Neutrophil (primary cell): ENCODE measurements around the gene HGD.
A peak's percentile ranks its signal among the peaks of the same experiment; 100 is the strongest.
"Not testable (repeated sequence)": the region's sequence is repeated elsewhere in the genome, so short reads cannot be mapped to it uniquely, and the experiment has no call there.

Source experiments
- H3K27ac ChIP-seq: fragments of 200-600 bp; sonication (generic); 2 replicates; pipeline ENCODE4 v1.5.1; 2016; ENCODE audit warnings: mild to moderate bottlenecking, moderate library complexity
- H3K27me3 ChIP-seq: fragments of 200-600 bp; sonication (generic); 2 replicates; pipeline ENCODE4 v1.6.0; 2016; ENCODE audit warnings: mild to moderate bottlenecking
- H3K36me3 ChIP-seq: fragments of 200-600 bp; sonication (generic); 2 replicates; pipeline ENCODE4 v1.5.1; 2017
- H3K4me1 ChIP-seq, 2 experiments: fragments of 200-600 bp in 1 of 2; sonication (generic) in 1 of 2; 1 replicate in 1 of 2; 2 replicates in 1 of 2; pipeline versions ENCODE4 v1.5.1 to v1.6.1; 2013 to 2016; ENCODE audit warnings: low read depth in 1 of 2, low read length in 1 of 2, mild to moderate bottlenecking in 1 of 2, moderate library complexity in 1 of 2; ENCODE audit not compliant: control insufficient read depth in 1 of 2, insufficient read depth in 1 of 2
- H3K4me3 ChIP-seq, 2 experiments: fragments of 200-600 bp in 1 of 2; sonication (generic) in 1 of 2; 1 replicate in 1 of 2; 2 replicates in 1 of 2; pipeline ENCODE4 v1.5.1; 2013 to 2016; ENCODE audit warnings: low read depth in 1 of 2, low read length in 1 of 2, mild to moderate bottlenecking in 1 of 2, moderate library complexity in 1 of 2
- H3K9me3 ChIP-seq: fragments of 200-600 bp; sonication (generic); 2 replicates; pipeline ENCODE4 v1.5.1; 2016
- CTCF ChIP-seq: fragments of 200-600 bp; sonication (generic); IDR thresholded peaks from 2 replicates; pipeline ENCODE4 v1.5.1; 2016; ENCODE audit warnings: antibody characterized with exemption

Gene HGD

GRCh38 chr3:120678984-120679383, 3.1 kb downstream of the HGD start:
- Histone ChIP-seq H3K4me1 (peaks cover 3 to 9% of the 10 kb centered on the region in 2 experiments), H3K4me3 (no peak overlapping the region), H3K27ac (no peak overlapping the region), H3K36me3 (no peaks in the 10 kb centered on the region), H3K27me3 (no peaks in the 10 kb centered on the region), H3K9me3 (no peaks in the 10 kb centered on the region)
- TF ChIP-seq CTCF, result no peak

GRCh38 chr3:120678331-120678947, 3.6 kb downstream of the HGD start:
- H3K36me3 ChIP-seq, result no peaks in the 10 kb centered on the region
- peak overlapping the region; percentile 56 for H3K27ac ChIP-seq
- no peak overlapping the region for H3K4me3 ChIP-seq
- H3K27me3 ChIP-seq, result no peaks in the 10 kb centered on the region
- no peak for TF ChIP-seq CTCF
- no peaks in the 10 kb centered on the region for H3K9me3 ChIP-seq
- H3K4me1 ChIP-seq, result peaks cover 3 to 9% of the 10 kb centered on the region in 2 experiments

GRCh38 chr3:120677193-120677592, 4.8 kb downstream of the HGD start:
- H3K27ac ChIP-seq, H3K27me3 ChIP-seq, H3K4me3 ChIP-seq, H3K9me3 ChIP-seq, H3K36me3 ChIP-seq, H3K4me1 ChIP-seq: not testable (repeated sequence)

- peaks cover under 1 to 1% of the 10 kb centered on the region in 2 experiments for H3K4me1 ChIP-seq
- no peaks in the 10 kb centered on the region for H3K27me3 ChIP-seq
- no peaks in the 10 kb centered on the region for H3K36me3 ChIP-seq
- no peak for TF ChIP-seq CTCF
- H3K27ac ChIP-seq, result no peak overlapping the region
- no peaks in the 10 kb centered on the region for H3K9me3 ChIP-seq
- no peak overlapping the region for H3K4me3 ChIP-seq
These were observed 8.9 kb downstream of the HGD start for GRCh38 chr3:120673116-120673515.

- Histone ChIP-seq H3K4me1 (no peaks in the 10 kb centered on the region), H3K27me3 (peaks cover 1% of the 10 kb centered on the region), H3K36me3 (no peaks in the 10 kb centered on the region), H3K4me3 (no peak overlapping the region), H3K27ac (no peak overlapping the region), H3K9me3 (no peaks in the 10 kb centered on the region)
- TF ChIP-seq CTCF, result no peak
These were observed 11.5 kb downstream of the HGD start for GRCh38 chr3:120670576-120670975.

- no peak for TF ChIP-seq CTCF
- Histone ChIP-seq H3K27me3 (peaks cover 13% of the 10 kb centered on the region), H3K9me3 (no peaks in the 10 kb centered on the region), H3K4me3 (no peak overlapping the region), H3K4me1 (no peaks in the 10 kb centered on the region), H3K36me3 (no peaks in the 10 kb centered on the region), H3K27ac (no peak overlapping the region)
These were observed 17.1 kb downstream of the HGD start for GRCh38 chr3:120664926-120665325.
